H1 (cell line): ENCODE measurements around the gene TMEM253. TPM values are rescaled to one million over a fixed set of nuclear protein-coding genes. Genes with fewer than 3 reads are reported as not detected.

Experiments used
- CTCF ChIA-PET: fragments of 300-600 bp; sonication (Branson Sonifier 250); formaldehyde crosslinking; loops from one replicate; lab custom pipeline; 2021; ENCODE audit not compliant: partially characterized antibody; lab: Charles Lee
- POLR2A ChIA-PET: fragments of 300-600 bp; sonication (Branson Sonifier 250); formaldehyde crosslinking; loops from one replicate; lab custom pipeline; 2021; ENCODE audit warnings: inconsistent platforms; ENCODE audit not compliant: partially characterized antibody; lab: Charles Lee
- DNase-seq, 2 experiments: peaks; one replicate each; pipeline versions ENCODE4 v3.0.0 to v3.0.0-alpha.2; 2010 to 2022; ENCODE audit warnings: low spot score in 2 of 2, low read depth in 1 of 2, mixed read lengths in 1 of 2
- FAIRE-seq: peaks from 2 replicates; lab custom pipeline; 2011; peaks lifted over from hg19 to GRCh38; lab: Jason Lieb, UNC
- H2AFZ ChIP-seq: 2 replicates; pipeline ENCODE4 v1.8.1; 2012; ENCODE audit warnings: low read length, inconsistent platforms
- H2AK5ac ChIP-seq: 2 replicates; pipeline ENCODE4 v1.6.1; 2013; ENCODE audit warnings: low read depth, low read length
- H2BK120ac ChIP-seq: replicated peaks from 2 replicates; pipeline ENCODE3; 2013; ENCODE audit warnings: low read depth, low read length, inconsistent platforms
- H2BK12ac ChIP-seq: 2 replicates; pipeline ENCODE4 v1.6.1; 2013; ENCODE audit warnings: low read depth, low read length
- H2BK15ac ChIP-seq: 2 replicates; pipeline ENCODE4 v1.6.1; 2013; ENCODE audit warnings: low read length
- H2BK20ac ChIP-seq: 2 replicates; pipeline ENCODE4 v1.6.1; 2013; ENCODE audit warnings: low read length
- H2BK5ac ChIP-seq: 2 replicates; pipeline ENCODE4 v1.6.1; 2013; ENCODE audit warnings: low read depth, low read length
- H3K14ac ChIP-seq: 2 replicates; pipeline ENCODE4 v1.6.1; 2013; ENCODE audit warnings: inconsistent platforms; ENCODE audit not compliant: insufficient read length
- H3K18ac ChIP-seq: 2 replicates; pipeline ENCODE4 v1.6.1; 2013; ENCODE audit warnings: low read length; ENCODE audit errors: extremely low read depth
- H3K23ac ChIP-seq: 2 replicates; pipeline ENCODE4 v1.6.1; 2013; ENCODE audit warnings: inconsistent platforms; ENCODE audit not compliant: insufficient read length
- H3K23me2 ChIP-seq: 2 replicates; pipeline ENCODE4 v1.6.1; 2013; ENCODE audit warnings: low read depth, low read length
- H3K27ac ChIP-seq: 2 replicates; pipeline ENCODE4 v1.6.1; 2011; ENCODE audit warnings: low read depth, low read length, inconsistent platforms
- H3K27me3 ChIP-seq, 4 experiments: replicated peaks in 1 of 4; 1 replicate in 1 of 4; 2 replicates in 3 of 4; pipeline versions ENCODE4 v1.6.1 to v1.8.1; 2011 to 2013; ENCODE audit warnings: low read length in 3 of 4, mild to moderate bottlenecking in 3 of 4, inconsistent platforms in 2 of 4, mixed read lengths in 2 of 4, moderate library complexity in 1 of 4; ENCODE audit not compliant: control insufficient read depth in 3 of 4, insufficient read depth in 3 of 4; ENCODE audit errors: extremely low read depth in 1 of 4
- H3K36me3 ChIP-seq, 4 experiments: 2 replicates each; pipeline versions ENCODE4 v1.6.1 to v1.8.1; 2011 to 2013; ENCODE audit warnings: mild to moderate bottlenecking in 4 of 4, low read length in 3 of 4, moderate library complexity in 2 of 4, control low read depth in 1 of 4, inconsistent platforms in 1 of 4; ENCODE audit not compliant: insufficient read depth in 4 of 4, control insufficient read depth in 2 of 4
- H3K4ac ChIP-seq: replicated peaks from 2 replicates; pipeline ENCODE3; 2013; ENCODE audit warnings: low read length, low read depth, mixed read lengths, inconsistent platforms; ENCODE audit not compliant: insufficient read length
- H3K4me1 ChIP-seq, 4 experiments: replicated peaks in 1 of 4; 1 replicate in 1 of 4; 2 replicates in 3 of 4; pipeline versions ENCODE4 v1.6.1 to v1.8.1; 2011 to 2013; ENCODE audit warnings: low read length in 3 of 4, inconsistent platforms in 2 of 4, mixed read lengths in 1 of 4; ENCODE audit not compliant: insufficient read depth in 4 of 4, control insufficient read depth in 3 of 4
- H3K4me2 ChIP-seq, 2 experiments: 2 replicates each; pipeline versions ENCODE4 v1.6.1 to v1.8.1; 2011 to 2013; ENCODE audit warnings: low read depth in 2 of 2, low read length in 2 of 2, control low read depth in 1 of 2, inconsistent platforms in 1 of 2, mild to moderate bottlenecking in 1 of 2; ENCODE audit not compliant: insufficient read depth in 1 of 2
- H3K4me3 ChIP-seq, 4 experiments: fragments of 200-600, 300-600 bp in 1 of 4; sonication (generic), shearing (Covaris generic), sonication (Bioruptor Twin) in 1 of 4; 2 replicates each; pipeline versions ENCODE4 v1.5.1 to v1.8.1; 2011 to 2016; ENCODE audit warnings: low read length in 4 of 4, low read depth in 3 of 4, control low read depth in 2 of 4, inconsistent platforms in 2 of 4, mild to moderate bottlenecking in 2 of 4, mixed read lengths in 1 of 4, moderate library complexity in 1 of 4; ENCODE audit not compliant: insufficient read depth in 2 of 4; ENCODE audit errors: extremely low read depth in 1 of 4
- H3K56ac ChIP-seq: replicated peaks from 2 replicates; pipeline ENCODE3; 2013; ENCODE audit warnings: low read depth, mild to moderate bottlenecking, mixed read lengths, low read length, inconsistent platforms; ENCODE audit not compliant: insufficient read length
- H3K79me1 ChIP-seq: 2 replicates; pipeline ENCODE4 v1.6.1; 2013; ENCODE audit warnings: low read depth, low read length, control low read depth
- H3K79me2 ChIP-seq, 2 experiments: 2 replicates each; pipeline versions ENCODE4 v1.6.1 to v1.8.1; 2012 to 2013; ENCODE audit warnings: low read length in 2 of 2, mild to moderate bottlenecking in 2 of 2, inconsistent platforms in 1 of 2; ENCODE audit not compliant: insufficient read depth in 2 of 2, control insufficient read depth in 1 of 2
- H3K9ac ChIP-seq, 4 experiments: replicated peaks in 1 of 4; 1 replicate in 1 of 4; 2 replicates in 3 of 4; pipeline versions ENCODE4 v1.6.1 to v1.8.1; 2011 to 2013; ENCODE audit warnings: low read depth in 3 of 4, low read length in 3 of 4, control low read depth in 2 of 4, mild to moderate bottlenecking in 2 of 4, moderate library complexity in 2 of 4, inconsistent platforms in 1 of 4; ENCODE audit errors: extremely low read depth in 1 of 4
- H3K9me3 ChIP-seq, 2 experiments: 2 replicates each; pipeline versions ENCODE4 v1.6.1 to v1.8.1; 2012 to 2013; ENCODE audit warnings: mild to moderate bottlenecking in 2 of 2, moderate library complexity in 2 of 2, control low read depth in 1 of 2, inconsistent platforms in 1 of 2, low read depth in 1 of 2, low read length in 1 of 2, mixed read lengths in 1 of 2; ENCODE audit not compliant: insufficient read depth in 2 of 2
- H4K20me1 ChIP-seq, 2 experiments: replicated peaks in 1 of 2; 2 replicates each; pipeline versions ENCODE3 to v1.8.1; 2011 to 2013; ENCODE audit warnings: inconsistent platforms in 2 of 2, low read length in 2 of 2, mild to moderate bottlenecking in 1 of 2; ENCODE audit not compliant: insufficient read depth in 2 of 2, control insufficient read depth in 1 of 2
- H4K5ac ChIP-seq: 2 replicates; pipeline ENCODE4 v1.6.1; 2013; ENCODE audit warnings: low read length, low read depth, mixed read lengths, inconsistent platforms; ENCODE audit not compliant: insufficient read length
- H4K8ac ChIP-seq: 2 replicates; pipeline ENCODE4 v1.8.0; 2013; ENCODE audit warnings: mild to moderate bottlenecking, moderate library complexity, low read length, inconsistent platforms; ENCODE audit not compliant: insufficient read depth; ENCODE audit errors: extremely low read depth
- H4K91ac ChIP-seq: replicated peaks from 2 replicates; pipeline ENCODE3; 2013; ENCODE audit warnings: low read length, mixed read lengths, inconsistent platforms; ENCODE audit not compliant: insufficient read length
- BACH1 ChIP-seq: IDR thresholded peaks from 2 replicates; pipeline ENCODE4 v1.6.1; 2012; ENCODE audit warnings: low read length, improper control_type of control experiment
- CEBPB ChIP-seq: IDR thresholded peaks from 2 replicates; pipeline ENCODE4 v1.6.1; 2012; ENCODE audit warnings: low read depth, low read length
- HDAC2 ChIP-seq, 2 experiments: fragments of 300-600 bp in 1 of 2; sonication (generic) in 1 of 2; IDR thresholded peaks; 2 replicates each; pipeline ENCODE4 v1.6.1; 2011 to 2012; ENCODE audit warnings: low read depth in 2 of 2, low read length in 2 of 2, mild to moderate bottlenecking in 2 of 2, moderate library complexity in 2 of 2, borderline replicate concordance in 1 of 2, inconsistent platforms in 1 of 2
- JUN ChIP-seq: IDR thresholded peaks from 2 replicates; pipeline ENCODE4 v1.6.1; 2011; ENCODE audit warnings: low read depth, mild to moderate bottlenecking, improper control_type of control experiment, low read length
- SAP30 ChIP-seq: fragments of 300-600 bp; sonication (generic); IDR thresholded peaks from 2 replicates; pipeline ENCODE4 v1.7.1; 2012; ENCODE audit warnings: low read length, moderate library complexity, mild to moderate bottlenecking, inconsistent platforms; ENCODE audit not compliant: insufficient read depth, insufficient replicate concordance
- SP1 ChIP-seq: IDR thresholded peaks from 2 replicates; pipeline ENCODE4 v1.6.1; 2011; ENCODE audit warnings: low read depth, low read length
- WGBS, 2 experiments: shearing (Covaris generic) in 1 of 2; methylation state at CpG; one replicate each; pipeline versions ENCODE4 v1.1.6 to v1.1.7; 2013 to 2015; ENCODE audit warnings: low lambda C conversion rate in 2 of 2, mixed read lengths in 2 of 2, inconsistent platforms in 1 of 2, low coverage in 1 of 2, missing lambda C conversion rate in 1 of 2; ENCODE audit not compliant: insufficient replicate concordance in 2 of 2, insufficient coverage in 1 of 2, insufficient read length in 1 of 2; ENCODE audit errors: extremely low coverage in 1 of 2, missing lambda C conversion rate in 1 of 2; 5-methylcytosine and 5-hydroxymethylcytosine counted together
- polyA plus RNA-seq, 7 experiments: library from polyadenylated mRNA; depleted of rRNA in 3 of 7; stranded (reverse) in 5 of 7; unstranded in 2 of 7; fragments of >200 nt in 5 of 7; fragments of 200-250 nt in 2 of 7; gene quantifications; 1 replicate in 5 of 7; 2 replicates in 1 of 7; 4 replicates in 1 of 7; pipeline versions ENCODE4 v1.2.1 to v1.2.3, GENCODE V29; 2011 to 2013; ENCODE audit warnings: missing spikeins in 2 of 7, mixed read lengths in 2 of 7
- total RNA-seq: library from RNA; stranded (reverse); fragmentation: NEBNext Ultra II Directional; extraction: Animal tissue kit (Norgen Biotek cat#: 25700); gene quantifications from 2 replicates; pipeline ENCODE4 v1.2.1, GENCODE V29; 2021

TMEM253 gene
- total and polyA plus RNA-seq, 2 of the 8 experiments (the other 6 are each of a cell fraction or from before 2014, with no cell fraction given), result 1.9 to 2.2 TPM

- Histone ChIP-seq H3K79me1 (no peaks in the 10 kb centered on the region), H3K14ac (no peak overlapping the region), H3K56ac (no peak overlapping the region), H4K5ac (no peak overlapping the region), H4K20me1 (no peaks in the 10 kb centered on the region), H3K18ac (no peak overlapping the region; the same call in 1 of the 2 replicates), H3K4me3 (no peak overlapping the region; a peak in 1 of 8 replicates), H2AFZ (peak overlapping the region; percentile 64; the same call in 1 of the 2 replicates), H2AK5ac (no peak overlapping the region), H3K79me2 (peaks cover 0 to under 1% of the 10 kb centered on the region in 2 experiments; a peak in 1 of 4 replicates), H2BK12ac (no peak overlapping the region), H3K36me3 (no peaks in the 10 kb centered on the region), H2BK15ac (no peak overlapping the region)
- DNase-seq, result no peak
- no peak for TF ChIP-seq HDAC2 (IDR thresholded peaks at IDR 0.05; ENCODE audit: borderline replicate concordance in 1 of 2, low read depth in 2 of 2, low read length in 2 of 2)
- no peak for TF ChIP-seq CEBPB
- TF ChIP-seq BACH1, result no peak
- no peak for TF ChIP-seq SP1
- no peak for TF ChIP-seq JUN
- no peak for TF ChIP-seq SAP30
- TF ChIP-seq, all 59 proteins: peak for 0
- no peaks in the 10 kb centered on the region for H3K27me3 ChIP-seq
- H2BK5ac ChIP-seq, result no peak overlapping the region; the same call in 1 of the 2 replicates
- no peak overlapping the region for H2BK20ac ChIP-seq
- no peak overlapping the region for H3K4me2 ChIP-seq
- FAIRE-seq, result no peak
- 78% methylated on average over 5 of the region's 5 CpGs; no CpG with 5 or more reads in 1 of the 2 experiments for WGBS, 2 experiments
- H4K8ac ChIP-seq, result 0 out of 2 replicates have a peak overlapping the region, but pooled peaks have one; percentile 31
- H4K91ac ChIP-seq, result no peak overlapping the region
- no peaks in the 10 kb centered on the region for H3K9me3 ChIP-seq
- H3K23ac ChIP-seq, result no peak overlapping the region
- POLR2A ChIA-PET, result interaction anchor here (1.1 to 3.8 kb wide), 3 partner anchors 11 to 36 kb away, joined by 5 to 17 read pairs (median 5); partner anchors contain the start of gene ARHGEF40
- H3K9ac ChIP-seq, result no peak overlapping the region
- CTCF ChIA-PET, result interaction anchor here (0.7 to 11.0 kb wide), 13 partner anchors 10 to 147 kb away, joined by 3 to 239 read pairs (median 4); partner anchors contain the start of gene ARHGEF40
- no peak overlapping the region for H3K27ac ChIP-seq
- H3K23me2 ChIP-seq, result peaks cover 7% of the 10 kb centered on the region
- H2BK120ac ChIP-seq, result no peak overlapping the region
- H3K4me1 ChIP-seq, result peaks cover 0 to 18% (median 11%) of the 10 kb centered on the region in 4 experiments; a peak in 5 of 7 replicates
- H3K4ac ChIP-seq, result no peak overlapping the region
These were observed 6.5 kb downstream of the TMEM253 start for GRCh38 chr14:21107283-21107800.
